Activated B cell treated with CpG ODN at 0.5 μM for 24 hours (primary cell): ENCODE measurements around the gene STPG3. TPM values are rescaled to one million over a fixed set of nuclear protein-coding genes. Genes with fewer than 3 reads are reported as not detected.

Source experiments
- ATAC-seq: fragments of 200-7000 bp; cut with Tn5 transposase; one replicate; pipeline ENCODE4 v1.10.0; 2021; ENCODE audit warnings: low read depth, mild to moderate bottlenecking, moderate library complexity
- CTCF ChIA-PET: fragments of 350-600 bp; sonication (Branson Sonifier 250); formaldehyde crosslinking; loops from one replicate; lab custom pipeline; 2021; ENCODE audit warnings: antibody characterized with exemption; lab: Charles Lee
- POLR2A ChIA-PET: fragments of 350-600 bp; sonication (Branson Sonifier 250); formaldehyde crosslinking; loops from one replicate; lab custom pipeline; 2021; ENCODE audit warnings: antibody characterized with exemption; lab: Charles Lee
- DNase-seq: peaks from one replicate; pipeline ENCODE4 v3.0.0; 2022
- H3K27ac Mint-ChIP-seq: one replicate; pipeline ENCODE4 v1.8.0; 2020; ENCODE audit warnings: mixed read lengths
- H3K27me3 Mint-ChIP-seq: one replicate; pipeline ENCODE4 v1.8.0; 2021; ENCODE audit warnings: mixed read lengths
- H3K36me3 Mint-ChIP-seq: one replicate; pipeline ENCODE4 v1.8.0; 2021; ENCODE audit warnings: low read depth, mixed read lengths
- H3K4me1 Mint-ChIP-seq: one replicate; pipeline ENCODE4 v1.8.0; 2021; ENCODE audit warnings: mixed read lengths
- H3K4me3 Mint-ChIP-seq: one replicate; pipeline ENCODE4 v1.8.0; 2020; ENCODE audit warnings: mild to moderate bottlenecking, mixed read lengths
- H3K9me3 Mint-ChIP-seq: one replicate; pipeline ENCODE4 v1.8.0; 2020; ENCODE audit warnings: mixed read lengths
- intact Hi-C: fragments of 100-400 bp; cut with micrococcal nuclease; formaldehyde crosslinking; loops from one replicate; pipeline ENCODE4 v1.15.1; 2024
- total RNA-seq: library from RNA; stranded (reverse); gene quantifications from 2 replicates; pipeline ENCODE4 v1.2.3, GENCODE V29; 2022
- TF ChIP-seq, protein P1 (sequence below): fragments of 200-600 bp; IDR thresholded peaks from one replicate; pipeline ENCODE4 v1.8.0; 2022; ENCODE audit warnings: antibody characterized with exemption, mild to moderate bottlenecking

STPG3 gene
- total RNA-seq, 1 donor from 2014 or later, result not detected

DNA sequence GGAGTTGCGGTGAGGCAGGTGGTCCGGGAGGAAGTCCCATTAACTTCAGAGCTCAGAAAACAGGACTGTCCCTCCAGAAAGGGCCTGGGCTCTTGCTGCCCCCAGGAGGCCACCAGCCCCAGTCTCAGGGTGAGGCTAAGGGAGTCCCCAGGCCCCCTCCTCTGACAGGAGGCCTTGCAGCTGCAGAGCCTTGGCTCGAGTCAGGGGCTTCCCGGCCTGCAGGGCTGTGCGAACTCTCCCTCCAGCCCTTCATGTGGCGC, 3.2 kb upstream of the STPG3 start:
- Mint-ChIP-seq H3K9me3 (no peaks in the 10 kb centered on the region), H3K36me3 (peaks cover 14% of the 10 kb centered on the region), H3K27ac (no peak overlapping the region), H3K27me3 (no peaks in the 10 kb centered on the region), H3K4me3 (no peak overlapping the region), H3K4me1 (peaks cover 10% of the 10 kb centered on the region)
- TF ChIP-seq, protein P1, sequence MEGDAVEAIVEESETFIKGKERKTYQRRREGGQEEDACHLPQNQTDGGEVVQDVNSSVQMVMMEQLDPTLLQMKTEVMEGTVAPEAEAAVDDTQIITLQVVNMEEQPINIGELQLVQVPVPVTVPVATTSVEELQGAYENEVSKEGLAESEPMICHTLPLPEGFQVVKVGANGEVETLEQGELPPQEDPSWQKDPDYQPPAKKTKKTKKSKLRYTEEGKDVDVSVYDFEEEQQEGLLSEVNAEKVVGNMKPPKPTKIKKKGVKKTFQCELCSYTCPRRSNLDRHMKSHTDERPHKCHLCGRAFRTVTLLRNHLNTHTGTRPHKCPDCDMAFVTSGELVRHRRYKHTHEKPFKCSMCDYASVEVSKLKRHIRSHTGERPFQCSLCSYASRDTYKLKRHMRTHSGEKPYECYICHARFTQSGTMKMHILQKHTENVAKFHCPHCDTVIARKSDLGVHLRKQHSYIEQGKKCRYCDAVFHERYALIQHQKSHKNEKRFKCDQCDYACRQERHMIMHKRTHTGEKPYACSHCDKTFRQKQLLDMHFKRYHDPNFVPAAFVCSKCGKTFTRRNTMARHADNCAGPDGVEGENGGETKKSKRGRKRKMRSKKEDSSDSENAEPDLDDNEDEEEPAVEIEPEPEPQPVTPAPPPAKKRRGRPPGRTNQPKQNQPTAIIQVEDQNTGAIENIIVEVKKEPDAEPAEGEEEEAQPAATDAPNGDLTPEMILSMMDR, result no peak
- ATAC-seq (no peak), DNase-seq (no peak)
- CTCF ChIA-PET, result no interaction called here
- POLR2A ChIA-PET, result interaction anchor here (0.7 kb wide), 1 partner anchor 481 kb away, joined by 4 read pairs; no protein-coding TSS in a partner anchor
- intact Hi-C loops, result no loop called here

DNA sequence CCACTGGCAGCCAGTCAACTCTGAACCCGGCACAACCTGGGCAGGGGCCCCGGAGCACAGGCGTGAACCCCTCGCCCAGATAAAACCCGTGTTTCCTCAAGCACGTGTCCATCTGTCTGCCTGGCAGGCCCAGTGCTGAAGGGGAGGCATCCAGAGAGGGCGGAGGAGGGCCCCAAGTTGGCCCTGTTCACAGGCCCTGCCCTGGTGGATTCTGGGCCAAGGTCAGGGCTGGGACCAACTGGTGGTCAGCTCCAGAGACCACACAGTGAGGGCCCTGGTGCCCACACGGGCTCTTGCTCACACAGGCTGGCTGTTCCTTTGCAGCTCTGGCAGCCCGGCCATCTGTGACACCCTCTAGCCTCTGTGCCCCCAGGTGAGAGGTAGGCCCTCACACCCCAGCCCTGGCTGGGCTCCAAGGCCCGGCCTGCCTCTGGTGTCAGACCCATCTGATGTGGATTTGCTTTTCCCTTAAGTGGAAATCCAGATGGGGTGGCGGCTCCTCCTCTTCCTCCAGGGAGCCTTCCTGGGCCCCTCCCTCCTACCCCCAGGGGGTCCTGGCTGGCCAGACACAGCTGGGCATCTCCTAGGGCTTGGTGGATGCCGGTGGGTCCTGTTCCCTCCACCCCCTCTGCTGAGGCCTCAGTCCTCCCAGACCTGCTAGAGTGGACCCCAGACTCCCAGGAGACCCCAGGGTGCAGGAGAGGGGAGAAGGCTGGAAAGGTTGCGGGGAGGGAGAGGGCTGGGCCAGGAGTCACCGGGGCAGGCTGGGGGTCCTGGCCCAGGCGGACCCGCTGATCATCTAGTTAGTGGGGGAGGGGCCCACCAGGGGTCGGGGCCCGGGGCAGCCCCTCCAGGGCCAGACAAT, 525 bp upstream of the STPG3 start:
- H3K4me1 Mint-ChIP-seq, result peaks cover 7% of the 10 kb centered on the region
- CTCF ChIA-PET, result no interaction called here
- no peak overlapping the region for H3K4me3 Mint-ChIP-seq
- intact Hi-C loops, result no loop called here
- DNase-seq (no peak), ATAC-seq (no peak)
- no peaks in the 10 kb centered on the region for H3K27me3 Mint-ChIP-seq
- TF ChIP-seq, protein P1, result no peak
- H3K27ac Mint-ChIP-seq, result no peak overlapping the region
- peaks cover under 1% of the 10 kb centered on the region for H3K36me3 Mint-ChIP-seq
- no peaks in the 10 kb centered on the region for H3K9me3 Mint-ChIP-seq
- POLR2A ChIA-PET, result interaction anchor here (0.6 to 8.5 kb wide), 2 partner anchors 9 to 472 kb away, joined by 10 to 160 read pairs; partner anchors contain the start of gene TUBB4B

DNA sequence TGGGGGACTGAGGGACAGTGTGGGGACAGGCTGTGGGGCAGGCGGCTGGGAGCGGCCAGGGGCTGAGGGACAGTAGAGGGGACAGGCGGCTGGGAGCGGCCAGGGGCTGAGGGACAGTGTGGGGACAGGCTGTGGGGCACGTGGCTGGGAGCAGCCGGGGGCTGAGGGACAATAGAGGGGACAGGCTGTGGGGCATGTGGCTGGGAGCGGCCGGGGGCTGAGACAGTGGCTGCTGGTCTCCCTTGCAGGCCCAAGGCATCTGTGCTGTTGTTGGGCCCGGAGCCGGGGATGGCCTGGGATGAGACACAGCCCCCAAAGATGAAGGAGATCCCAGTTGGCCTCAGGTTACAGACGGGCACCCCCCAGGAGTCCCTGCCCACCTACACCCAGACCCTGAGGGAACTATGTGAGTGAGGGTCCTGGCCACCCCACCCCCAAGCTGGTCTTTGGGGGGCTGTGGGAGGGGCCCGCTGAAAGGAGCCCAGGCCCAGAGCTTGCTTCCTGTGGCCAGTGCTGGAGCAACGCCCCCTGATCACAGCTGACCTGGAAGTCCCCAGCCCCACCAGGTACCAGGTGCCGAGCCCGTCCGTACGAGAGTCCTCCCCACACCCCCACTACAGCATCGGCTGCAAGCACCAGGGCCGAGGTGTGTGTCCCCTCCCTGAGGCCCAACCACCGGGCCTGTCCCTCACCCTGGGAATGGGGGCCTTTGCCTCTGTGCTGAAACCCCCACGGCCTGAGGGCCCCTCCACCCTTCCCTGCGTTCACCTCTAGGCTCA, 593 bp downstream of the STPG3 start:
- ATAC-seq (no peak), DNase-seq (no peak)
- Mint-ChIP-seq H3K27me3 (no peaks in the 10 kb centered on the region), H3K4me1 (peaks cover 14% of the 10 kb centered on the region), H3K36me3 (peaks cover 4% of the 10 kb centered on the region), H3K4me3 (no peak overlapping the region), H3K9me3 (no peaks in the 10 kb centered on the region), H3K27ac (no peak overlapping the region)
- ChIA-PET CTCF (no interaction called here), POLR2A (interaction anchor here (8.5 kb wide), 1 partner anchor 10 kb away, joined by 160 read pairs; the partner anchor contains the start of gene TUBB4B)
- intact Hi-C loops, result no loop called here
- TF ChIP-seq, protein P1, result no peak

DNA sequence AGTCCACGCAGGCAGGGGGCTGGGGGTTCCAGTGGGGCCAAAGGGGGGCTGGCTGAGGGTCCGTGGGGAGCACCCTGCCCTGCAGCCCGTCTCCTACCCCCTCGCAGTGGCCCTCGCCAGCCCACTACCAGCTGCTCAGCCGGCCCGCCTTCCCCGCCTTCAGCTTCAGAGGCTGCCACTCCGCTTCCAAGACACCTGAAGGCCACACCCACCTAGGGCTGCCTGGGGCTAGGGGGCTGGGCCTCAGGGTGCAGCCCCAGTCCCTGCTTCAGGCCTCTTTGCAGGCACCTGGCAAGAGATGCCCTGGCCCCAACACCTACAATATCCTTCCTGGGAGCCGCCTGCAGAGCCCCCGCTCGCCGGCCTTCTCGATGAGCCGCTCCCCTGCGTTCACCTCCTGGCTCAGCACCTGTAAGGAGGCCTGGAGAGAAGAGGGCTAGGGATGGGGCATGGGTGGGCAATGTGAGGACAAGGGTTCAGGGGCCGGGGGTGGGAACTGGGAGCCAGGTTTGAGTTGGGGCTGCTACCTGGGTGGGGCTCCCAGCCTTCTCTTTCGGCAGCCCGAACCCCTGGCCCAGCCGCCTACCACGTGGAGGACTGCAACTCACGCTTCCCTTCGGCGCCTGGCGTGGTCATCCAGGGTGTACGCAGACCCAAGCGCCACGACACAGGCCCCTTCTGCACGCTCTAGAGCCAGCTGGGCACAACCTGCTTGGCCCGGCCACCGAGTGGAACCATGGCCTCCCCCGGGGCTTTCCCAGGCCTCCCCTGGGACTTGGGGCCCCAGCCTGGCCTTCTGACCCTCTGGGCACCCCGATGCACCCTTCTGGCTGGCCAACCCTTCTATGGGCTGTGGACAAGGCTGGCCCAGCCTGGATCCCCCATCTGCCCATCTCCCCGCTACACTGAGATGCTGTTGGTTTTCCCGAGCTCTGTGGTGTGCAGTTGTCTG, 1.7 kb downstream of the STPG3 start:
- Mint-ChIP-seq H3K4me1 (peaks cover 19% of the 10 kb centered on the region), H3K36me3 (peaks cover 9% of the 10 kb centered on the region), H3K27me3 (no peaks in the 10 kb centered on the region), H3K9me3 (no peaks in the 10 kb centered on the region), H3K4me3 (no peak overlapping the region), H3K27ac (no peak overlapping the region)
- TF ChIP-seq, protein P1, result no peak
- ATAC-seq (no peak), DNase-seq (no peak)
- POLR2A ChIA-PET, result interaction anchor here (0.6 to 8.5 kb wide), 2 partner anchors 11 to 15 kb away, joined by 3 to 160 read pairs; partner anchors contain the start of gene TUBB4B
- CTCF ChIA-PET, result interaction anchor here (0.7 kb wide), 1 partner anchor 10 kb away, joined by 3 read pairs; no protein-coding TSS in a partner anchor
- intact Hi-C loops, result no loop called here
